WTC11 (cell line): ENCODE data around the gene KSR2. TPM values are rescaled to one million over a fixed set of nuclear protein-coding genes. Genes with fewer than 3 reads are reported as not detected.

Source experiments
- ATAC-seq: fragments of 200-7000 bp; cut with Tn5 transposase; 2 replicates; pipeline ENCODE4 v1.10.0; 2021; ENCODE audit warnings: mild to moderate bottlenecking, moderate library complexity
- CTCF ChIA-PET: fragments of 300-600 bp; sonication (Branson Sonifier 250); formaldehyde crosslinking; loops from one replicate; lab custom pipeline; 2021; ENCODE audit warnings: antibody characterized with exemption; lab: Charles Lee
- POLR2A ChIA-PET: fragments of 350-600 bp; sonication (Branson Sonifier 250); formaldehyde crosslinking; loops from one replicate; lab custom pipeline; 2021; ENCODE audit warnings: antibody characterized with exemption; lab: Charles Lee
- DNase-seq: peaks from one replicate; pipeline ENCODE4 v3.0.0; 2021; ENCODE audit warnings: low spot score
- H3K27ac Mint-ChIP-seq: 2 replicates; pipeline ENCODE4 v1.8.0; 2021; ENCODE audit warnings: mixed read lengths
- H3K27me3 Mint-ChIP-seq: 2 replicates; pipeline ENCODE4 v1.8.0; 2021; ENCODE audit warnings: low read depth, mild to moderate bottlenecking, moderate library complexity, mixed read lengths
- H3K36me3 Mint-ChIP-seq: 2 replicates; pipeline ENCODE4 v1.8.0; 2021; ENCODE audit warnings: mixed read lengths
- H3K4me1 Mint-ChIP-seq: 2 replicates; pipeline ENCODE4 v1.8.0; 2022; ENCODE audit warnings: mixed read lengths
- H3K4me3 Mint-ChIP-seq: 2 replicates; pipeline ENCODE4 v1.8.0; 2021; ENCODE audit warnings: mild to moderate bottlenecking, moderate library complexity, mixed read lengths
- H3K9me3 Mint-ChIP-seq: 2 replicates; pipeline ENCODE4 v1.8.0; 2021; ENCODE audit warnings: mixed read lengths
- RELA ChIP-seq: sonication (generic); formaldehyde crosslinking; IDR thresholded peaks from 2 replicates; pipeline ENCODE4 v1.8.1; 2022; ENCODE audit warnings: missing genetic modification reagents, mild to moderate bottlenecking, borderline replicate concordance
- TCF7 ChIP-seq: sonication (generic); formaldehyde crosslinking; IDR thresholded peaks from 2 replicates; pipeline ENCODE4 v1.8.0; 2022; ENCODE audit warnings: mild to moderate bottlenecking, low read depth, missing genetic modification reagents, moderate library complexity
- total RNA-seq: library from RNA; stranded (reverse); gene quantifications from 3 replicates; pipeline ENCODE4 v1.2.3, GENCODE V29; 2021
- TF ChIP-seq, protein P1 (sequence below): sonication (generic); formaldehyde crosslinking; IDR thresholded peaks from 2 replicates; pipeline ENCODE4 v1.8.1; 2023; ENCODE audit warnings: mild to moderate bottlenecking, missing genetic modification reagents
- TF ChIP-seq, protein P2 (sequence below): fragments of 250-450 bp; sonication (Bioruptor Pico); IDR thresholded peaks from 2 replicates; pipeline ENCODE4 v1.8.0; 2021; ENCODE audit warnings: mild to moderate bottlenecking
- TF ChIP-seq, protein P3 (sequence below): fragments of 250-450 bp; sonication (Bioruptor Pico); IDR thresholded peaks from 2 replicates; pipeline ENCODE4 v1.9.0; 2021; ENCODE audit warnings: mild to moderate bottlenecking, borderline replicate concordance
- TF ChIP-seq, protein P4 (sequence below): sonication (generic); formaldehyde crosslinking; IDR thresholded peaks from 2 replicates; pipeline ENCODE4 v1.8.0; 2023; ENCODE audit warnings: mild to moderate bottlenecking, missing genetic modification reagents
- TF ChIP-seq, protein P5 (sequence below): sonication (generic); formaldehyde crosslinking; IDR thresholded peaks from 2 replicates; pipeline ENCODE4 v1.8.1; 2023; ENCODE audit warnings: mild to moderate bottlenecking, missing genetic modification reagents, borderline replicate concordance
- TF ChIP-seq, protein P6 (sequence below): sonication (generic); formaldehyde crosslinking; IDR thresholded peaks from 2 replicates; pipeline ENCODE4 v1.8.0; 2022; ENCODE audit warnings: missing genetic modification reagents

The KSR2 gene
- total RNA-seq, 1 experiment from 2014 or later: 2.4 TPM

DNA sequence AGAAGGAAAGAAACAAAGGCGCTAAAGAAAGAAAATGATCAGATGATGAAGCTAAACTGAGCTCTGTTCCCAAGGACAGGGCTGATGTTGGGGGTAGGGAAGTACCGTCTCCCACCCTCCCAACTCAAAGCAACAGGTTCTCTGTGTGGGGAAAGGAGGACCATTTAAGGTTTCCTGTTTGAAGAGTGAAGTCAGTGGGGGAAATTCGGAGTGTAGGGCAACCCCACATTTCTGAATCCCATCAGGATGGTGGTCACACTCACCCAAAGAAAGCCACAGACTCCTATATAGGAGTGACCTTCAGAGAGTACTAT is 131.1 kb downstream of the KSR2 start:
- POLR2A ChIA-PET: interaction anchor here (0.8 kb wide), 1 partner anchor 471 kb away, joined by 4 read pairs; no protein-coding TSS in a partner anchor
- H3K9me3 Mint-ChIP-seq: peaks cover 5% of the 10 kb centered on the region
- peaks cover 33% of the 10 kb centered on the region for H3K4me1 Mint-ChIP-seq
- ATAC-seq (no peak), DNase-seq (no peak)
- peaks cover under 1% of the 10 kb centered on the region; the same call in 1 of the 2 replicates for H3K36me3 Mint-ChIP-seq
- TF ChIP-seq RELA (CRISPR knock-in tag): no peak
- TF ChIP-seq, protein P1, sequence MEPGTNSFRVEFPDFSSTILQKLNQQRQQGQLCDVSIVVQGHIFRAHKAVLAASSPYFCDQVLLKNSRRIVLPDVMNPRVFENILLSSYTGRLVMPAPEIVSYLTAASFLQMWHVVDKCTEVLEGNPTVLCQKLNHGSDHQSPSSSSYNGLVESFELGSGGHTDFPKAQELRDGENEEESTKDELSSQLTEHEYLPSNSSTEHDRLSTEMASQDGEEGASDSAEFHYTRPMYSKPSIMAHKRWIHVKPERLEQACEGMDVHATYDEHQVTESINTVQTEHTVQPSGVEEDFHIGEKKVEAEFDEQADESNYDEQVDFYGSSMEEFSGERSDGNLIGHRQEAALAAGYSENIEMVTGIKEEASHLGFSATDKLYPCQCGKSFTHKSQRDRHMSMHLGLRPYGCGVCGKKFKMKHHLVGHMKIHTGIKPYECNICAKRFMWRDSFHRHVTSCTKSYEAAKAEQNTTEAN (CRISPR knock-in tag): no peak
- TF ChIP-seq, protein P2, sequence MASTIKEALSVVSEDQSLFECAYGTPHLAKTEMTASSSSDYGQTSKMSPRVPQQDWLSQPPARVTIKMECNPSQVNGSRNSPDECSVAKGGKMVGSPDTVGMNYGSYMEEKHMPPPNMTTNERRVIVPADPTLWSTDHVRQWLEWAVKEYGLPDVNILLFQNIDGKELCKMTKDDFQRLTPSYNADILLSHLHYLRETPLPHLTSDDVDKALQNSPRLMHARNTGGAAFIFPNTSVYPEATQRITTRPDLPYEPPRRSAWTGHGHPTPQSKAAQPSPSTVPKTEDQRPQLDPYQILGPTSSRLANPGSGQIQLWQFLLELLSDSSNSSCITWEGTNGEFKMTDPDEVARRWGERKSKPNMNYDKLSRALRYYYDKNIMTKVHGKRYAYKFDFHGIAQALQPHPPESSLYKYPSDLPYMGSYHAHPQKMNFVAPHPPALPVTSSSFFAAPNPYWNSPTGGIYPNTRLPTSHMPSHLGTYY (CRISPR knock-in tag): no peak
- TF ChIP-seq TCF7 (CRISPR knock-in tag): no peak
- TF ChIP-seq, protein P3, sequence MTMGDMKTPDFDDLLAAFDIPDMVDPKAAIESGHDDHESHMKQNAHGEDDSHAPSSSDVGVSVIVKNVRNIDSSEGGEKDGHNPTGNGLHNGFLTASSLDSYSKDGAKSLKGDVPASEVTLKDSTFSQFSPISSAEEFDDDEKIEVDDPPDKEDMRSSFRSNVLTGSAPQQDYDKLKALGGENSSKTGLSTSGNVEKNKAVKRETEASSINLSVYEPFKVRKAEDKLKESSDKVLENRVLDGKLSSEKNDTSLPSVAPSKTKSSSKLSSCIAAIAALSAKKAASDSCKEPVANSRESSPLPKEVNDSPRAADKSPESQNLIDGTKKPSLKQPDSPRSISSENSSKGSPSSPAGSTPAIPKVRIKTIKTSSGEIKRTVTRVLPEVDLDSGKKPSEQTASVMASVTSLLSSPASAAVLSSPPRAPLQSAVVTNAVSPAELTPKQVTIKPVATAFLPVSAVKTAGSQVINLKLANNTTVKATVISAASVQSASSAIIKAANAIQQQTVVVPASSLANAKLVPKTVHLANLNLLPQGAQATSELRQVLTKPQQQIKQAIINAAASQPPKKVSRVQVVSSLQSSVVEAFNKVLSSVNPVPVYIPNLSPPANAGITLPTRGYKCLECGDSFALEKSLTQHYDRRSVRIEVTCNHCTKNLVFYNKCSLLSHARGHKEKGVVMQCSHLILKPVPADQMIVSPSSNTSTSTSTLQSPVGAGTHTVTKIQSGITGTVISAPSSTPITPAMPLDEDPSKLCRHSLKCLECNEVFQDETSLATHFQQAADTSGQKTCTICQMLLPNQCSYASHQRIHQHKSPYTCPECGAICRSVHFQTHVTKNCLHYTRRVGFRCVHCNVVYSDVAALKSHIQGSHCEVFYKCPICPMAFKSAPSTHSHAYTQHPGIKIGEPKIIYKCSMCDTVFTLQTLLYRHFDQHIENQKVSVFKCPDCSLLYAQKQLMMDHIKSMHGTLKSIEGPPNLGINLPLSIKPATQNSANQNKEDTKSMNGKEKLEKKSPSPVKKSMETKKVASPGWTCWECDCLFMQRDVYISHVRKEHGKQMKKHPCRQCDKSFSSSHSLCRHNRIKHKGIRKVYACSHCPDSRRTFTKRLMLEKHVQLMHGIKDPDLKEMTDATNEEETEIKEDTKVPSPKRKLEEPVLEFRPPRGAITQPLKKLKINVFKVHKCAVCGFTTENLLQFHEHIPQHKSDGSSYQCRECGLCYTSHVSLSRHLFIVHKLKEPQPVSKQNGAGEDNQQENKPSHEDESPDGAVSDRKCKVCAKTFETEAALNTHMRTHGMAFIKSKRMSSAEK (CRISPR knock-in tag): no peak
- TF ChIP-seq, protein P4, sequence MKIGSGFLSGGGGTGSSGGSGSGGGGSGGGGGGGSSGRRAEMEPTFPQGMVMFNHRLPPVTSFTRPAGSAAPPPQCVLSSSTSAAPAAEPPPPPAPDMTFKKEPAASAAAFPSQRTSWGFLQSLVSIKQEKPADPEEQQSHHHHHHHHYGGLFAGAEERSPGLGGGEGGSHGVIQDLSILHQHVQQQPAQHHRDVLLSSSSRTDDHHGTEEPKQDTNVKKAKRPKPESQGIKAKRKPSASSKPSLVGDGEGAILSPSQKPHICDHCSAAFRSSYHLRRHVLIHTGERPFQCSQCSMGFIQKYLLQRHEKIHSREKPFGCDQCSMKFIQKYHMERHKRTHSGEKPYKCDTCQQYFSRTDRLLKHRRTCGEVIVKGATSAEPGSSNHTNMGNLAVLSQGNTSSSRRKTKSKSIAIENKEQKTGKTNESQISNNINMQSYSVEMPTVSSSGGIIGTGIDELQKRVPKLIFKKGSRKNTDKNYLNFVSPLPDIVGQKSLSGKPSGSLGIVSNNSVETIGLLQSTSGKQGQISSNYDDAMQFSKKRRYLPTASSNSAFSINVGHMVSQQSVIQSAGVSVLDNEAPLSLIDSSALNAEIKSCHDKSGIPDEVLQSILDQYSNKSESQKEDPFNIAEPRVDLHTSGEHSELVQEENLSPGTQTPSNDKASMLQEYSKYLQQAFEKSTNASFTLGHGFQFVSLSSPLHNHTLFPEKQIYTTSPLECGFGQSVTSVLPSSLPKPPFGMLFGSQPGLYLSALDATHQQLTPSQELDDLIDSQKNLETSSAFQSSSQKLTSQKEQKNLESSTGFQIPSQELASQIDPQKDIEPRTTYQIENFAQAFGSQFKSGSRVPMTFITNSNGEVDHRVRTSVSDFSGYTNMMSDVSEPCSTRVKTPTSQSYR: no peak
- TF ChIP-seq, protein P5, sequence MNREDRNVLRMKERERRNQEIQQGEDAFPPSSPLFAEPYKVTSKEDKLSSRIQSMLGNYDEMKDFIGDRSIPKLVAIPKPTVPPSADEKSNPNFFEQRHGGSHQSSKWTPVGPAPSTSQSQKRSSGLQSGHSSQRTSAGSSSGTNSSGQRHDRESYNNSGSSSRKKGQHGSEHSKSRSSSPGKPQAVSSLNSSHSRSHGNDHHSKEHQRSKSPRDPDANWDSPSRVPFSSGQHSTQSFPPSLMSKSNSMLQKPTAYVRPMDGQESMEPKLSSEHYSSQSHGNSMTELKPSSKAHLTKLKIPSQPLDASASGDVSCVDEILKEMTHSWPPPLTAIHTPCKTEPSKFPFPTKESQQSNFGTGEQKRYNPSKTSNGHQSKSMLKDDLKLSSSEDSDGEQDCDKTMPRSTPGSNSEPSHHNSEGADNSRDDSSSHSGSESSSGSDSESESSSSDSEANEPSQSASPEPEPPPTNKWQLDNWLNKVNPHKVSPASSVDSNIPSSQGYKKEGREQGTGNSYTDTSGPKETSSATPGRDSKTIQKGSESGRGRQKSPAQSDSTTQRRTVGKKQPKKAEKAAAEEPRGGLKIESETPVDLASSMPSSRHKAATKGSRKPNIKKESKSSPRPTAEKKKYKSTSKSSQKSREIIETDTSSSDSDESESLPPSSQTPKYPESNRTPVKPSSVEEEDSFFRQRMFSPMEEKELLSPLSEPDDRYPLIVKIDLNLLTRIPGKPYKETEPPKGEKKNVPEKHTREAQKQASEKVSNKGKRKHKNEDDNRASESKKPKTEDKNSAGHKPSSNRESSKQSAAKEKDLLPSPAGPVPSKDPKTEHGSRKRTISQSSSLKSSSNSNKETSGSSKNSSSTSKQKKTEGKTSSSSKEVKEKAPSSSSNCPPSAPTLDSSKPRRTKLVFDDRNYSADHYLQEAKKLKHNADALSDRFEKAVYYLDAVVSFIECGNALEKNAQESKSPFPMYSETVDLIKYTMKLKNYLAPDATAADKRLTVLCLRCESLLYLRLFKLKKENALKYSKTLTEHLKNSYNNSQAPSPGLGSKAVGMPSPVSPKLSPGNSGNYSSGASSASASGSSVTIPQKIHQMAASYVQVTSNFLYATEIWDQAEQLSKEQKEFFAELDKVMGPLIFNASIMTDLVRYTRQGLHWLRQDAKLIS (CRISPR knock-in tag): no peak
- TF ChIP-seq, protein P6, sequence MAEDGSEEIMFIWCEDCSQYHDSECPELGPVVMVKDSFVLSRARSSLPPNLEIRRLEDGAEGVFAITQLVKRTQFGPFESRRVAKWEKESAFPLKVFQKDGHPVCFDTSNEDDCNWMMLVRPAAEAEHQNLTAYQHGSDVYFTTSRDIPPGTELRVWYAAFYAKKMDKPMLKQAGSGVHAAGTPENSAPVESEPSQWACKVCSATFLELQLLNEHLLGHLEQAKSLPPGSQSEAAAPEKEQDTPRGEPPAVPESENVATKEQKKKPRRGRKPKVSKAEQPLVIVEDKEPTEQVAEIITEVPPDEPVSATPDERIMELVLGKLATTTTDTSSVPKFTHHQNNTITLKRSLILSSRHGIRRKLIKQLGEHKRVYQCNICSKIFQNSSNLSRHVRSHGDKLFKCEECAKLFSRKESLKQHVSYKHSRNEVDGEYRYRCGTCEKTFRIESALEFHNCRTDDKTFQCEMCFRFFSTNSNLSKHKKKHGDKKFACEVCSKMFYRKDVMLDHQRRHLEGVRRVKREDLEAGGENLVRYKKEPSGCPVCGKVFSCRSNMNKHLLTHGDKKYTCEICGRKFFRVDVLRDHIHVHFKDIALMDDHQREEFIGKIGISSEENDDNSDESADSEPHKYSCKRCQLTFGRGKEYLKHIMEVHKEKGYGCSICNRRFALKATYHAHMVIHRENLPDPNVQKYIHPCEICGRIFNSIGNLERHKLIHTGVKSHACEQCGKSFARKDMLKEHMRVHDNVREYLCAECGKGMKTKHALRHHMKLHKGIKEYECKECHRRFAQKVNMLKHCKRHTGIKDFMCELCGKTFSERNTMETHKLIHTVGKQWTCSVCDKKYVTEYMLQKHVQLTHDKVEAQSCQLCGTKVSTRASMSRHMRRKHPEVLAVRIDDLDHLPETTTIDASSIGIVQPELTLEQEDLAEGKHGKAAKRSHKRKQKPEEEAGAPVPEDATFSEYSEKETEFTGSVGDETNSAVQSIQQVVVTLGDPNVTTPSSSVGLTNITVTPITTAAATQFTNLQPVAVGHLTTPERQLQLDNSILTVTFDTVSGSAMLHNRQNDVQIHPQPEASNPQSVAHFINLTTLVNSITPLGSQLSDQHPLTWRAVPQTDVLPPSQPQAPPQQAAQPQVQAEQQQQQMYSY (CRISPR knock-in tag): no peak
- TF ChIP-seq, all 79 proteins: peak for 0
- CTCF ChIA-PET: interaction anchor here (0.6 to 2.8 kb wide), 69 partner anchors 8 to 687 kb away, joined by 3 to 72 read pairs (median 4); no protein-coding TSS in a partner anchor
- Mint-ChIP-seq H3K4me3 (no peak overlapping the region), H3K27me3 (no peaks in the 10 kb centered on the region), H3K27ac (no peak overlapping the region)
